Measurements from ENCODE around the gene OR8G1. TPM values are rescaled to one million over a fixed set of nuclear protein-coding genes. Genes with fewer than 3 reads are reported as not detected.

The OR8G1 gene
- total and polyA plus RNA-seq, 9 of the 15 experiments (the other 6 are each of a cell fraction or from before 2014, with no cell fraction given), result 0.03 to 1.4 (median 0.51) TPM; not detected in 1

GRCh38 chr11:124200671-124201070 is 40.2 kb upstream of the OR8G1 start (continued):
- TF ChIP-seq GTF3C2 (IDR thresholded peaks at IDR 0.05; ENCODE audit: borderline replicate concordance, extremely low read depth, insufficient read length), result no peak
- no peak for TF ChIP-seq OTX1 (CRISPR knock-in tag; IDR thresholded peaks at IDR 0.05)
- TF ChIP-seq ZNF75A (CRISPR knock-in tag; IDR thresholded peaks at IDR 0.05), result no peak
- no peak for TF ChIP-seq ELK3 (CRISPR knock-in tag; IDR thresholded peaks at IDR 0.05)
- TF ChIP-seq NFXL1 (CRISPR knock-in tag; IDR thresholded peaks at IDR 0.05), result no peak

- no TSS peak for BruUV-seq (replicated peaks)
- Histone ChIP-seq H3K79me2 (ENCODE audit: control insufficient read depth, insufficient read depth, low read length) (peaks cover 6% of the 10 kb centered on the region; the same call in 2 of the 3 replicates), H3K27me3 (ENCODE audit: control insufficient read depth in 2 of 2, insufficient read depth in 2 of 2, low read length in 2 of 2) (no peaks in the 10 kb centered on the region), H3K9ac (ENCODE audit: insufficient read depth in 1 of 2, low read depth in 2 of 2, low read length in 2 of 2) (no peak overlapping the region), H3K9me3 (replicated peaks; ENCODE audit: control insufficient read depth, insufficient read depth, low read depth, low read length) (no peaks in the 10 kb centered on the region), H2AFZ (ENCODE audit: low read depth, low read length) (no peak overlapping the region), H4K20me1 (replicated peaks; ENCODE audit: control insufficient read depth, insufficient read depth, low read length) (no peaks in the 10 kb centered on the region), H3K4me3 (no peak overlapping the region), H3K9me1 (ENCODE audit: control insufficient read depth, insufficient read depth, low read length) (no peaks in the 10 kb centered on the region), H3K4me1 (replicated peaks in 1 of 2; ENCODE audit: control insufficient read depth in 2 of 2, insufficient read depth in 2 of 2, low read length in 2 of 2) (peaks cover 11 to 24% of the 10 kb centered on the region in 2 experiments), H3K4me2 (ENCODE audit: insufficient read depth, low read length) (no peak overlapping the region), H3K27ac (ENCODE audit: extremely low read depth, low read depth, low read length) (peak overlapping the region; percentile 27; the same call in 1 of the 3 replicates), H3K36me3 (ENCODE audit: control insufficient read depth, insufficient read depth, low read length) (peaks cover 5% of the 10 kb centered on the region; the same call in 1 of the 3 replicates)
- peak; percentile 36 for ATAC-seq
- in situ Hi-C loops (cut with MboI) (no loop called here), intact Hi-C loops (cut with micrococcal nuclease) (no loop called here)
- peak in 2 of 4 experiments; percentile 36 to 55 for DNase-seq (ENCODE audit: extremely low read depth in 1 of 4, low spot score in 3 of 4)
- POLR2A ChIA-PET, result interaction anchor here (1.2 to 1.4 kb wide), 2 partner anchors 12 to 122 kb away, joined by 3 to 4 read pairs; no protein-coding TSS in a partner anchor
- FAIRE-seq, result no peak
- WGBS (ENCODE audit: insufficient coverage, low coverage, missing lambda C conversion rate), result 19% methylated on average over 3 of the region's 3 CpGs
- CTCF ChIA-PET (ENCODE audit: low intra/inter-chr PET ratio), result no interaction called here
- TF ChIP-seq SIN3A (IDR thresholded peaks at IDR 0.05; ENCODE audit: borderline replicate concordance in 2 of 2, control insufficient read depth in 1 of 2, low read depth in 2 of 2, low read length in 2 of 2) (no peak), NR2C1 (IDR thresholded peaks at IDR 0.05) (no peak), NR2C1 (tag; IDR thresholded peaks at IDR 0.05) (0 out of 2 replicates have a peak, but pooled peaks have one; percentile 31), PCBP2 (IDR thresholded peaks at IDR 0.05; ENCODE audit: low read depth, low read length, poor library complexity, severe bottlenecking) (no peak), ZNF717 (CRISPR knock-in tag; IDR thresholded peaks at IDR 0.05) (no peak), CHD4 (IDR thresholded peaks at IDR 0.05; ENCODE audit: insufficient read depth, insufficient replicate concordance, low read depth, low read length, poor library complexity, severe bottlenecking) (no peak), ZNF699 (CRISPR knock-in tag; IDR thresholded peaks at IDR 0.05; ENCODE audit: insufficient replicate concordance) (no peak), ZNF395 (CRISPR knock-in tag; IDR thresholded peaks at IDR 0.05) (0 out of 2 replicates have a peak, but pooled peaks have one; percentile 22), PKNOX1 (IDR thresholded peaks at IDR 0.05) (peak; percentile 78)
These were observed 37.9 kb upstream of the OR8G1 start for GRCh38 chr11:124202951-124203350.

All from K562 (cell line).